Measurements from ENCODE around the gene APPBP2. TPM values are rescaled to one million over a fixed set of nuclear protein-coding genes. Genes with fewer than 3 reads are reported as not detected.

Gene APPBP2
- total RNA-seq, 1 experiment from 2014 or later, result 25.3 TPM

DNA sequence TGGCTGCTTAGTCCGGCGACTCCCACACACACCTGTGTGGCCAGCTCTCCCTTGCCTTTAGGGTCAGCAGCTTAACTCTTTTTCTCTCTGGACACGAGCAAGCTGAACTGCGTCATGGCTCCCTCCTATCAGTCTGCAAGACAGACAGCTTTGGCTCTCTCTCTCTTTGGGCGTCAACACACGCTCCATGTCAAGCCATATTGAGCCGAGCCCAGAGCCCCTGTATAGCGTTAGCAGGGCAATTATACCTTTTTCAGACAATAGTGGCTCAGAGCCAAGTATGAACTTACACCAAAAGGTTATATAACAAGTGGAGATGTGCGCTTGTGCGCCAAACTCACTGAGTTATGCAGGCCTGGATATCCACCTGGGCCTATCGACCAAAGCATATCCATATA is 34.8 kb upstream of the APPBP2 start:
- Mint-ChIP-seq H3K4me3 (ENCODE audit: unreplicated experiment) (no peak overlapping the region), H3K4me1 (ENCODE audit: low read depth, unreplicated experiment) (no peaks in the 10 kb centered on the region), H3K27ac (ENCODE audit: unreplicated experiment) (no peak overlapping the region), H3K27me3 (ENCODE audit: insufficient read depth, unreplicated experiment) (no peaks in the 10 kb centered on the region), H3K9me3 (ENCODE audit: unreplicated experiment) (peaks cover 32% of the 10 kb centered on the region), H3K36me3 (ENCODE audit: insufficient read depth, unreplicated experiment) (no peaks in the 10 kb centered on the region)
- H3K9me3 ChIP-seq, result peaks cover 19% of the 10 kb centered on the region
- no peaks in the 10 kb centered on the region for H3K4me1 ChIP-seq
- no peak overlapping the region for H3K4me3 ChIP-seq (ENCODE audit: low read depth, low read length)
- no peaks in the 10 kb centered on the region for H3K27me3 ChIP-seq (replicated peaks; ENCODE audit: control insufficient read depth, insufficient read depth, low read length)
- intact Hi-C loops (cut with micrococcal nuclease; ENCODE audit: unreplicated experiment), result no loop called here
- DNase-seq, result no peak
- TF ChIP-seq, protein P1, sequence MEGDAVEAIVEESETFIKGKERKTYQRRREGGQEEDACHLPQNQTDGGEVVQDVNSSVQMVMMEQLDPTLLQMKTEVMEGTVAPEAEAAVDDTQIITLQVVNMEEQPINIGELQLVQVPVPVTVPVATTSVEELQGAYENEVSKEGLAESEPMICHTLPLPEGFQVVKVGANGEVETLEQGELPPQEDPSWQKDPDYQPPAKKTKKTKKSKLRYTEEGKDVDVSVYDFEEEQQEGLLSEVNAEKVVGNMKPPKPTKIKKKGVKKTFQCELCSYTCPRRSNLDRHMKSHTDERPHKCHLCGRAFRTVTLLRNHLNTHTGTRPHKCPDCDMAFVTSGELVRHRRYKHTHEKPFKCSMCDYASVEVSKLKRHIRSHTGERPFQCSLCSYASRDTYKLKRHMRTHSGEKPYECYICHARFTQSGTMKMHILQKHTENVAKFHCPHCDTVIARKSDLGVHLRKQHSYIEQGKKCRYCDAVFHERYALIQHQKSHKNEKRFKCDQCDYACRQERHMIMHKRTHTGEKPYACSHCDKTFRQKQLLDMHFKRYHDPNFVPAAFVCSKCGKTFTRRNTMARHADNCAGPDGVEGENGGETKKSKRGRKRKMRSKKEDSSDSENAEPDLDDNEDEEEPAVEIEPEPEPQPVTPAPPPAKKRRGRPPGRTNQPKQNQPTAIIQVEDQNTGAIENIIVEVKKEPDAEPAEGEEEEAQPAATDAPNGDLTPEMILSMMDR (IDR thresholded peaks at IDR 0.05; ENCODE audit: insufficient read depth in 1 of 2, low read depth in 1 of 2, low read length in 1 of 2, severe bottlenecking in 1 of 2, unreplicated experiment in 1 of 2), result no peak
- BruUV-seq (replicated peaks), result no TSS peak
- H3K36me3 ChIP-seq (ENCODE audit: control insufficient read depth, insufficient read depth, low read length), result no peaks in the 10 kb centered on the region
- ChIA-PET CTCF (no interaction called here), POLR2A (no interaction called here)

DNA sequence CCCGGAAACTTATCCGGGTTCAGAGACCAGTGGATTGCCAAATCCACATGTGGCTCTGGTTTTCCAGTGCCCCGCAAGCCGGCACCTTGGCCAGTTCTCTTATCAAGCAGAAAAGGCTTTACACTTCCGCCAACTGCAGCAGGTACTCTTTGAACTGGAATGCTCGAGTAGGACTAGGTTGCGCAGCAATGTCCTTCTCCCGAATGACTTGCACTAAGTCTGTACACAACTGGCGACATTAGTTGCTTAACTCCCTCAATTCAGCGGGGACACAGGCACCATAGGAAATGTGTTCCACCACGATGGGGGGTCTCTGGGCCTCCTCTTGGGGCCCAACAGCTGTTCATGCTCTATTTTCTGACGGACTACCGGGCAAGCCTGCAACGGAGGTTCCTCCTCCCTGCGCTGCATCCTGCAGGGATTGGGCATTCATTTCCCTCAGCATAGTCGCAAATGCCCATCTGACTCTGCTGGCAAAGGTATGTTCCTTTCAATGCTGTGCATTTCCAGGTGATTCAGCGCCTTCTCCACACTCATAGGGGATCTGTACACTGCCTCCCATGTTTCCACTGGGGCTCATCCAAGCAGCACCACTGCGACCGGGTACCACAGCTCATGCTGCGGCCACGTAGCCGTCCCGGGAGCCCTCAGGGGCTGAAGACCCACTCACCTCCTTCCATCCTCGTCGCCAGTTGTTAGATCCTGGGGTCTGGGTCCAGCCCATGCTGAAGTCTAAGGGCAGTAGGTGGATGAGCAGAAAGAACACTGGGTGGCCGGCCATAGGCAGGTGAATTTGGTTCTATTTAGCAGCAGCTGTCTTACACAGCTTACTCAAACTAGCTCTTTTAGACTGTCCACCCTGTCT is 34.2 kb upstream of the APPBP2 start:
- intact Hi-C loops (cut with micrococcal nuclease; ENCODE audit: unreplicated experiment), result no loop called here
- POLR2A ChIA-PET, result no interaction called here
- H3K4me3 Mint-ChIP-seq (ENCODE audit: unreplicated experiment), result no peak overlapping the region

DNA sequence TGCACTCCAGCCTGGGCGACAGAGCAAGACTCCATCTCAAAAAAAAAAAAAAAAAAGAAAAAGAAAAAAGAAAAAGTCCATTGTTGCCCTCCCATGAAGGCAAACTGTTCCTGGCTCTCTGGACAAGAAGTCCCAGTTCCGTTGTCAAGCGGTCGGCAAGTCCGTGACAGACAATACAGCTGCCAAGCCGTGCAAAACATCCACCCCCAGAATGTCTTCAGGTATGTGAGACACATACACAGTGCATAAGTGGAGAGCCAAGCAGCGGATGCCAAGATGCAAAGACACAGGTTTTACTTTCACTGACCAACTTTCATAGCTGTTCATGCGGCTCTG is 33.6 kb upstream of the APPBP2 start:
- no peaks in the 10 kb centered on the region for H3K27me3 Mint-ChIP-seq (ENCODE audit: insufficient read depth, unreplicated experiment)
- TF ChIP-seq, protein P1 (IDR thresholded peaks at IDR 0.05; ENCODE audit: insufficient read depth in 1 of 2, low read depth in 1 of 2, low read length in 1 of 2, severe bottlenecking in 1 of 2, unreplicated experiment in 1 of 2), result no peak
- H3K27me3 ChIP-seq (replicated peaks; ENCODE audit: control insufficient read depth, insufficient read depth, low read length), result no peaks in the 10 kb centered on the region
- CTCF ChIA-PET, result no interaction called here
- no peak for DNase-seq
- H3K27ac Mint-ChIP-seq (ENCODE audit: unreplicated experiment), result no peak overlapping the region
- intact Hi-C loops (cut with micrococcal nuclease; ENCODE audit: unreplicated experiment), result no loop called here
- peaks cover 36% of the 10 kb centered on the region for H3K9me3 Mint-ChIP-seq (ENCODE audit: unreplicated experiment)
- POLR2A ChIA-PET, result no interaction called here
- H3K4me1 Mint-ChIP-seq (ENCODE audit: low read depth, unreplicated experiment), result no peaks in the 10 kb centered on the region
- peaks cover 17% of the 10 kb centered on the region for H3K9me3 ChIP-seq
- BruUV-seq (replicated peaks), result no TSS peak
- no peaks in the 10 kb centered on the region for H3K4me1 ChIP-seq
- H3K4me3 ChIP-seq (ENCODE audit: low read depth, low read length), result no peak overlapping the region
- no peaks in the 10 kb centered on the region for H3K36me3 Mint-ChIP-seq (ENCODE audit: insufficient read depth, unreplicated experiment)
- H3K4me3 Mint-ChIP-seq (ENCODE audit: unreplicated experiment), result no peak overlapping the region
- H3K36me3 ChIP-seq (ENCODE audit: control insufficient read depth, insufficient read depth, low read length), result no peaks in the 10 kb centered on the region

More for the DNA sequence above, 34.2 kb upstream of the APPBP2 start:
- Mint-ChIP-seq H3K36me3 (ENCODE audit: insufficient read depth, unreplicated experiment) (no peaks in the 10 kb centered on the region), H3K4me1 (ENCODE audit: low read depth, unreplicated experiment) (no peaks in the 10 kb centered on the region), H3K27me3 (ENCODE audit: insufficient read depth, unreplicated experiment) (no peaks in the 10 kb centered on the region), H3K27ac (ENCODE audit: unreplicated experiment) (no peak overlapping the region), H3K9me3 (ENCODE audit: unreplicated experiment) (peaks cover 36% of the 10 kb centered on the region)
- no TSS peak for BruUV-seq (replicated peaks)
- Histone ChIP-seq H3K9me3 (peaks cover 17% of the 10 kb centered on the region), H3K4me1 (no peaks in the 10 kb centered on the region), H3K36me3 (ENCODE audit: control insufficient read depth, insufficient read depth, low read length) (no peaks in the 10 kb centered on the region), H3K4me3 (ENCODE audit: low read depth, low read length) (no peak overlapping the region), H3K27me3 (replicated peaks; ENCODE audit: control insufficient read depth, insufficient read depth, low read length) (no peaks in the 10 kb centered on the region)
- no peak for DNase-seq
- TF ChIP-seq, protein P1 (IDR thresholded peaks at IDR 0.05; ENCODE audit: insufficient read depth in 1 of 2, low read depth in 1 of 2, low read length in 1 of 2, severe bottlenecking in 1 of 2, unreplicated experiment in 1 of 2), result no peak
- CTCF ChIA-PET, result no interaction called here

All from Caco-2 (cell line).